COLO668 (cell line): ENCODE measurements around the gene PHLDA1.

Source experiments
- DNase-seq: peaks from one replicate; lab custom pipeline; 2025; ENCODE audit not compliant: unreplicated experiment; lab: John Stamatoyannopoulos, UW

PHLDA1 gene

DNA sequence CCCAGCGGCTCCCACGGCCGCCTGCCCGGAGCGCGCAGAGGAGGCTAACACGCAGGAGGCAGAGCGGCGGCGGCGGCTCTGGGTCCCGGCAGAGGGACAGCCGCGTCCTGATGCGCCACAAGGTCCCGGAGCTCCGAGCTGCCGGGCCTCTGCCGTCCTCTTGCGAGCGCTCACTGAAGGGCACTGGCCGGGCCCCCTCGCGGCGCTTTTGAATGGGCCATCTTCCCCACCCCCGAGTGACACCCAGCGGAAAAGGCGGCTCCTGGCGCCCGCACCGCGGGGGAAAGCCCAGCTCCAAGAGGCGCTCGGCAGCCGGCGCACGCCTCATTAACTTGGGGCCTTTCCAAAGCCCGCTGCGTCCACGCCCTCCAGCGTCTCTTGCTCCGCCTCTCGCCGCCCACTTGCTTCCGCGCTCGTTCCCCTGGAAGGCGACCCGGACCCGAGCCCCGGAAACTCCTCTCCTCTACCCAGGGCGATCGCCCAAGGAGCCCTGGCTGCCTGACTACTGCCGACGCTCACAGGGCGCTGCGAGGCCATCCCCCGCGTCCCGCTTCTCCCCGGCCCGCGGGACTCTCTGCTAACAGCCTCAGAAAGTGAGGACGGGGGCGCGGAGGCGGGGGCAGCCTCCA, at the start of gene PHLDA1:
TSS of gene PHLDA1 (minus strand) at position 363 of the 629 bp plus-strand sequence.
- peak; percentile 99 for DNase-seq

DNA sequence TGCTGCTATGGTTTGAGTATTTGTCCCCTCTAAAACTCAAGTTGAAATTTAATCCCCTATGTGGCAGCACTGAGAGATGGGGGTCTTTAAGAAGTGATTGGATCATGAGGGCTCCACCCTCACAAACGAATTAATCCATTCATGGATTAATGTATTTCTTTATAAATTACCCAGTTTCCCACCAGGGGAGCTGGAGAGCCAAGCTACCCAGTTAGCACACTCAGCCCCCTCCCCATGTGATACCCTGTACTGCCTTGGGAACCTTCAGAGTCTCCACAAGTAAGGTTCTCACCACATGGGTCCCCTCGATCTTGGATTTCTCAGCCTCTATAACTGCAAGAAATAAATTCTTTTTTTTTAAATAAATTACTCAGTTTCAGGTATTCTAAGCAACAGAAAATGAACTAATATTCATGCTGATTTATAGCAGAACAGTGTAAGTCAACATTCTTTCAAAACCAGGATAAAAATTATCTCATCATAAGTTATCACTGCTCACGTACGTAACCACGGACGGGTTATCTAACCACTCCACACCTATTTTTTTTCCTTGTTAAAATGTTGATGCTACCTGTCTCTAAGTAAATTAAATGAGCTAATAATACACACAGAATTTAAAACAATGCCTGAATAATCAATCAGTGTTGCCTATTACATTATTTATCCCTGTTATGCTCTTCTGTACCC, 49.3 kb upstream of the PHLDA1 start:
- DNase-seq = peak; percentile 29

GRCh38 chr12:76080017-76080728, 48.6 kb upstream of the PHLDA1 start:
- DNase-seq = peak; percentile 32

DNA sequence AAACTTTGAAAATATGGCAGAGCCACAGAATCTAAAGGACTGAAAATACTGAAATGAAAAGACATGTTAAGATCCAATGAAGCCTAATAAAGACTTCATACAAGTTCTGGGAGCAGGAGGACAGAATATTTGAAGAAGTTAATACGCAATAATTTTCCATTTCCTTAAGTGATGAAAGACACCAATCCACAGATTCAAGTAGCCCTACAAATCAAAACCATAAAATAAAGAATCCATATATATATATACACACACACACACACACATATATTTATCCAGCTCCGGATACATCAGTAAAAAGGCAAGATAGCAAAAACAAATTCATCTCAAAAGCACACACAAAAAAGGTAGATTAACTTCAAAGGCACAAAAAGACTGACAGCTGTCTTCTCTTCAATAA, 47.2 kb upstream of the PHLDA1 start:
- DNase-seq = no peak

DNA sequence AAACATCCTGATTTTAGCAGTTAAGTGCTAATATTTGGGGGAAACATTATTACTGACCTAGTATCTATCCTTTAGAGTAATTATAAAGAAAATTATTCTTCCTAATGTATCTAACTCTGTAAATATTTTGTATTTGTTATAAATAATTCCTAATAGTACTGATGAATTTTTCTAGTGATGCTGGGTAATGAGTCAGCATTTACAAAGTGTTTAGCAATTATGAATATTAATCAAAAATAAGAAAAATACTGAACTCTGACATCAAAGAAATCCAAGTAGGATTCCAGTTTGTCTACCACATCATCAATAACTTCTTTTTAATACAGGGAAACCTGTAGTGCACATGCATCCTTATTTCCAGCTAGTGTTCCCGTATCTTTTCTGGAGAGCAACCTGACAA, 43.9 kb upstream of the PHLDA1 start:
- no peak for DNase-seq

GRCh38 chr12:76074701-76075336, 43.2 kb upstream of the PHLDA1 start:
- no peak for DNase-seq

DNA sequence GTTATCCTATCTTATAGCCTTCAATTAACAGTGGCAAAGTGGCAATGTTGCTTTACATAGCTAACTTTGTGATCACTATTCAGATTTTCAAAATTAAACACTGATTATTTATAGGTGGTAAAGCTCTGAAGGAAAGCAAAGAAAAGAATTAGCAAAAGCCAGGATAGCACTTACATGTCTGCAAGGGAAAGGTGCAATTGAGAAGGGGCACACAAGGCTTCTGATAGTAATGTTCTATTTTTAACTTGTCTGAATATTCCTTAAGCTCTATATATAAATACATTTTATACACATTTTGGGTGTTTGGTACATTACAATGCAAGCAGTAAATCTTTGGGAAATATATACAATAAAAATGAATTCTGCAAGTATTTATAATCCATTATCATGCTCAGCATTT, 42.0 kb upstream of the PHLDA1 start:
- no peak for DNase-seq

- no peak for DNase-seq
These were observed 41.0 kb upstream of the PHLDA1 start for GRCh38 chr12:76072568-76072967.

- DNase-seq = no peak
These were observed 37.8 kb upstream of the PHLDA1 start for GRCh38 chr12:76069339-76069738.

DNA sequence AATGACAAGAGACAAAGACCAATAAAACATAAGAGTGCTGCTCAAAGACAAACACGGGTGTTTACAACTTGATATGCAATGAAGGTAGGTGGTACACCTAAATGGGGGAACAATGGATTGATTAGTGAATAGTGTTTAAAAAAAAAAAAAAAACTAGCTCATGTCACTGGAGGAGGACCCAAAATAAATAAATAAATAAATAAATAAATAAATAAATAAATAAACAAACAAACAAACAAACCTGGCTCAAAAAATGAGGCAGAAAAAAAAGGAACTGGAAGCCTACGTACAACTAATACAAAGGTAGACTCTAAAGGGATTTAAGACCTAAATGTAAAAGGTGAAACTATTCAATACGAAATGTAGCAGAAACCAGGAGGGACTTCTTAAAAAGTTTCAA, 34.3 kb upstream of the PHLDA1 start:
- no peak for DNase-seq

DNA sequence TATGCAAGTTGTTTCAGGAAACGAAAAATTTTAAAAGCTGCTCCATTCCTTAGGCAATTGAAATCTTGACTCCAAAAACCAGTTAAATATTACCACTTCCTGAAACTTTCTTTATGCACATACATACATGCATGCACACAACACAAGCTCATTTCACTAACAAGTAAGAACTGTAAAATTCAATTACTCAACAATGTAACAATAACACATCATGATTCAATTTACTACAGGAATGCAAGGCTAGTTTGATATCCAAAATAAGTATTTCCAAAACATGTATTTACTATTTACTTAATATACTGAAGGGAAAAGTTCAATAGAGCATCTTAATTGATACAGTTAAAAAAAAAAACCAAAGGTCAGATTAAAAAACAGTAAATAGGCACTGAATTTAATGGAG, 33.3 kb upstream of the PHLDA1 start:
- DNase-seq = no peak

- no peak for DNase-seq
These were observed 28.5 kb upstream of the PHLDA1 start for GRCh38 chr12:76060111-76060510.

DNA sequence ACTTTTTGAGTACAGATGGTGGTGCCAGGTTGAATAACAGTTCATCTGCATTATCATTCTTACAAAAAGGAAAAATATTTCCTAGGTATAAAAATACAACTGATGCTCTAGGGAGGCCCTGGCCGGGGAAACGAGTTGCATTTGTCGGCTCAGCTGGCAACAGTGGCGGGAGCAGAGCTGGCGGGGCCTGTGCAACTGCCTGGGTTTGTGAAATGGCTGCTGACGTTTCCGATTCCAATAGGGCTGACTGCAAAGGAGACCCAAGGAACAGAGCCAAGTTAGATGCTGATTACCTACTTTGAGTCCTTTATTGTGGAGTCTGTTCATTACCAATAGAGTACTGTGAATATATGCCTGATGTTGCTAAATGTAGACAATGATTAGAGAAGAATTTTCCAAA, 25.8 kb upstream of the PHLDA1 start:
- DNase-seq = no peak

DNA sequence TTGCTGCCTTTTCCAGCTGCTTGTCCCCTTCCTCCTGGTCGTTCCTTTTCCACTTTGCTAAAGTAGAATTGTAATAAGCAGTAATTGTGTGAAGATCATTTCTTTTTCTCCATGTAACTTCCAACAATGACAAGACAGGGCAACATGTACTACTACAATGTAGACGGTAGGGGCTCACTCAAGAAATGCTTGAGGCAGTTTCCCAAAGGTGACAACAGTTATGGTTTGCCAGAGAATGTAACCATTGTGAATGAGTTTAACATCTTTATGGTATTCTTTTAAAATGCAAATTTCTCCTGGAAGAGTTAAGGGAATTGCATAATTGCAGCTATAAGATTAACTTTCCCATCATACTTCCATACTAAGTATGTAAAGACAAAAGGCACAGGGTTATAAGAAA, 23.8 kb upstream of the PHLDA1 start:
- no peak for DNase-seq

DNA sequence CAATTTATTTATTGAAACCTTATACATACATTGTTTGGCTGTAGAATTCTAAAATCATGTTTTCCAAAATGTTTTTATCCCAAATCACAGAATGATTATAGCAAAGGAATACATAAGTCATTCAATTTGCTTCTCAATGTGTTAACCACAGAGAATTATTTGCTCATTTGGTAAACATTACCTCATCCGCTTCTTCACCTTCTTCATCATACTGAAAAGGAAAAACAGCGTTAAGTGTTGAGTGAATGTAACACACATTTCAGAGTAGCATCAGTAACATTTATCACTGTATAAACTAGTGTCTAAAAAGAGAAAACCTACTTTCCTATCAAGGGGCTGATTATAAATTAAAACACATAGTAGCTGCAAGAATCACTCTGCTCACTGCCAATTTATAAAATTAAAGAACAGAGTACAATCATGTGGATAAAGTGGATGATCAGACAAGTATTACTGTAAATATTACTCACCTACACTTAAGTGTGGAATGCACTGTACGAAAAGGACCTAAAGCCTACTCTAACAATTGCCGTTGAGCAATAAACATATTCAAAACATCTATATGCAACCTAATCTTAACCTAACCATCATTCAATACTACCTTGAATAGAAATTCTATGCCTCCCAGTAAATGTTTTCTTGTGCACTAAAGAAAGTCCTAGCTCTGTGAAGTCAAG, 18.1 kb upstream of the PHLDA1 start:
- DNase-seq = no peak

DNA sequence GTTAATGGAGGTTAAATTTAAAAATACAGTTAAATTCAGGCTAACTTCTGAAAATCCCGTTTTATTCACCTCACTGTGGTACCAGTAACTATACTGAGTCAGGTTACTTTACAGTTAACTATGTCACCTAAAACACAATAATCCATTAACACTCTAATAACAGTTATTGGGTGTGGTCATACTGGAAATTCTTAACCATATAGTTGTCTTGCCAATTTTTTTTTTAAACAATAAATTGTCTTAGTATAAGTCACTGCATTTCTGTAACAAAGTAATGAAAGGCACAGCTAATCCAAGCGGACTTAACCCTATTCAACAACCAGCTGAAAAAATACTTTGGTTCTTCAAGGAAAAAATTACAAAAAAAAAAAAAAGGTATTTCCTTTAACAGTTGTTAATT, 16.2 kb upstream of the PHLDA1 start:
- DNase-seq = no peak

DNA sequence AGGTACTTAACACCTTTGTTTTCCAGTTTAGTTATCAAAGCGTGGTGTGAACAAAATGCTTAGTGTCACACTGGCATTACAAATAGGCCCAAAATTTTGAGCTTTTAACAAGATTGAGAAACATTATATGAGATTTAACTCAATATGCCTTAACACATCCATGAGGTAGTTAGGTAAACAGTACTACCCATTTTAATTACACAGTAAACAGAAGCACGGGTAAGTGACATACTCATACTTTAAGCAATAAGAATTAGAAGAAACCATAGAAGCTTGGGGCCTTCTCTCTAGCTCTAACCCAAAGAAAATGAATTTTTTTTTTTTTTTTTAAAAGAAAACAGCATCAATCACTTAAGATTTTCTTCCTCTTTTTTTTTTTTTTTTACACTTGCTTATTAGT, 15.5 kb upstream of the PHLDA1 start:
- no peak for DNase-seq

DNA sequence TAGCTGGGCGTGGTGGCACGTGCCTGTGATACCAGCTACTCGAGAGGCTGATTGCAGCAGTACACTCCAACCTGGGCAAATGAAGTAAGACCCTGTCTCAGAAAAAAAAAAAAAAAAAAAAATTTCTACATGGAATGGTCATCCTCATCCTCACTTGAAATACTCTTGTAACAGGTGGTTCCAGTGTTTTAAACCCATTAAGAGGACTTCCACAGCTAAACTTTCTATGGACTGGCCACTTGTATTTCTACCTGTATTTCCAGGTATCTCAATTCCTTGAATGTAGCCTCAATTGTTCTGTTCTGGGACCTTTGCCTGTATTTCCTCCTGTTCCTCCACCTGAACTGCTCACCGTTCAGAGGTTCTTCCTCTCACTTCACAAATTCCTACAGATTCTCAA, 11.8 kb upstream of the PHLDA1 start:
- DNase-seq = no peak

- no peak for DNase-seq
These were observed 10.6 kb upstream of the PHLDA1 start for GRCh38 chr12:76042147-76042546.

DNA sequence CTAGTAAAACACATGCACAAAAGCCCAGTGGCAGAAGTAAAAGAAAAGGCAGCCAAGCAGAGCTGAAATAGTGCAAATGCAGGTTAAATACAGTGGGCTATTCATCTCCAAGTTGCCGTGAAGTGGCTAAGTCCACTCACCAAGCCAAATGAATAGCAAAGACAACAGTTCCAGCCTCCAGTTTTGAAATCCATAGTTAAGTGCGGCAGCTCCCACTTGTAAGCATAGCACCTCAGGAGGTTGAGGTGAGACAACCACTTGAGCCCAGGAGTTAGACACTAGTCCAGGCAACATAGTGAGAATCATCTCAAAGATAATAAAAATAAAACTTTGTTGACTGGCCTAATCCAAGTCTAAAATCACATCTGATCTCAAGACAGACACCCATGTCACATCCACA, 9.8 kb upstream of the PHLDA1 start:
- DNase-seq = no peak

- no peak for DNase-seq
These were observed 8.9 kb upstream of the PHLDA1 start for GRCh38 chr12:76040461-76040860.
